Left lung (tissue), 10 donors: Measurements from ENCODE around the gene NEGR1. TPM values are rescaled to one million over a fixed set of nuclear protein-coding genes. Genes with fewer than 3 reads are reported as not detected.

ENCODE experiments used
- ATAC-seq: fragments of 200-7000 bp; cut with Tn5 transposase; one replicate; pipeline ENCODE4 v1.9.1; 2020; ENCODE audit warnings: moderate library complexity
- DNase-seq, 4 donors: peaks; one replicate each; pipeline ENCODE4 v3.0.0-alpha.2; 2013 to 2020
- H3K27ac ChIP-seq, 2 donors: fragments of 200-600 bp; sonication (generic) in 1 of 2; one replicate each; pipeline versions ENCODE4 v1.5.0 to v1.8.0; 2020 to 2021
- H3K27me3 ChIP-seq, 2 donors: fragments of 200-600 bp; sonication (generic) in 1 of 2; one replicate each; pipeline versions ENCODE4 v1.5.0 to v1.8.0; 2020 to 2021
- H3K36me3 ChIP-seq, 2 donors: fragments of 200-600 bp; sonication (generic) in 1 of 2; one replicate each; pipeline versions ENCODE4 v1.5.0 to v1.8.0; 2020 to 2021
- H3K4me1 ChIP-seq, 2 donors: fragments of 200-600 bp; one replicate each; pipeline ENCODE4 v1.8.0; 2021
- H3K4me3 ChIP-seq, 2 donors: fragments of 200-600 bp; sonication (generic) in 1 of 2; one replicate each; pipeline versions ENCODE4 v1.5.0 to v1.8.0; 2020 to 2021; ENCODE audit warnings: mild to moderate bottlenecking in 1 of 2
- H3K9me3 ChIP-seq, 2 donors: fragments of 200-600 bp; sonication (generic) in 1 of 2; one replicate each; pipeline versions ENCODE4 v1.5.0 to v1.8.0; 2020 to 2021
- intact Hi-C, 2 donors: fragments of 100-400 bp; cut with DNase I; formaldehyde crosslinking; loops; one replicate each; pipeline versions ENCODE4 v1.11.2 to v1.14.2; 2022
- polyA plus RNA-seq, 6 donors: library from polyadenylated mRNA; unstranded; fragments of 120-200 nt; gene quantifications; one replicate each; pipeline ENCODE4 v1.2.1, GENCODE V29; 2013; ENCODE audit not compliant: insufficient read length in 6 of 6
- total RNA-seq, 2 donors: library from RNA; stranded (reverse); fragmentation: NEBNext Ultra II Directional; extraction: Animal tissue kit (Norgen Biotek cat#: 25700); gene quantifications; one replicate each; pipeline ENCODE4 v1.2.1, GENCODE V29; 2021
- TF ChIP-seq, protein P1 (sequence below), 2 donors: fragments of 200-600 bp; sonication (generic) in 1 of 2; IDR thresholded peaks; one replicate each; pipeline versions ENCODE4 v1.5.0 to v1.8.0; 2021; ENCODE audit warnings: antibody characterized with exemption in 2 of 2
- donor health status: DM: no; HTN: yes; CAD: no.
- donor health status: DM: no; HTN: no; CAD: no.

Gene NEGR1
- total and polyA plus RNA-seq, 8 donors: 2.4 to 5.7 (median 3.5) TPM

- ATAC-seq (no peak), DNase-seq (no peak)
- TF ChIP-seq, protein P1, sequence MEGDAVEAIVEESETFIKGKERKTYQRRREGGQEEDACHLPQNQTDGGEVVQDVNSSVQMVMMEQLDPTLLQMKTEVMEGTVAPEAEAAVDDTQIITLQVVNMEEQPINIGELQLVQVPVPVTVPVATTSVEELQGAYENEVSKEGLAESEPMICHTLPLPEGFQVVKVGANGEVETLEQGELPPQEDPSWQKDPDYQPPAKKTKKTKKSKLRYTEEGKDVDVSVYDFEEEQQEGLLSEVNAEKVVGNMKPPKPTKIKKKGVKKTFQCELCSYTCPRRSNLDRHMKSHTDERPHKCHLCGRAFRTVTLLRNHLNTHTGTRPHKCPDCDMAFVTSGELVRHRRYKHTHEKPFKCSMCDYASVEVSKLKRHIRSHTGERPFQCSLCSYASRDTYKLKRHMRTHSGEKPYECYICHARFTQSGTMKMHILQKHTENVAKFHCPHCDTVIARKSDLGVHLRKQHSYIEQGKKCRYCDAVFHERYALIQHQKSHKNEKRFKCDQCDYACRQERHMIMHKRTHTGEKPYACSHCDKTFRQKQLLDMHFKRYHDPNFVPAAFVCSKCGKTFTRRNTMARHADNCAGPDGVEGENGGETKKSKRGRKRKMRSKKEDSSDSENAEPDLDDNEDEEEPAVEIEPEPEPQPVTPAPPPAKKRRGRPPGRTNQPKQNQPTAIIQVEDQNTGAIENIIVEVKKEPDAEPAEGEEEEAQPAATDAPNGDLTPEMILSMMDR (IDR thresholded peaks at IDR 0.05): no peak
- H3K4me1 ChIP-seq: no peaks in the 10 kb centered on the region
- H3K4me3 ChIP-seq: no peak overlapping the region
- H3K27me3 ChIP-seq: no peaks in the 10 kb centered on the region
- no peaks in the 10 kb centered on the region for H3K36me3 ChIP-seq
- no peak overlapping the region for H3K27ac ChIP-seq
- no peaks in the 10 kb centered on the region for H3K9me3 ChIP-seq
- intact Hi-C loops: no loop called here
Measured at GRCh38 chr1:71448444-71448843, 833.9 kb downstream of the NEGR1 start.

- Histone ChIP-seq H3K27me3 (no peaks in the 10 kb centered on the region), H3K9me3 (no peaks in the 10 kb centered on the region), H3K4me3 (no peak overlapping the region), H3K27ac (no peak overlapping the region), H3K36me3 (no peaks in the 10 kb centered on the region), H3K4me1 (no peaks in the 10 kb centered on the region)
- intact Hi-C loops: no loop called here
- TF ChIP-seq, protein P1 (IDR thresholded peaks at IDR 0.05): no peak
- DNase-seq (peak in 1 of 4 donors; percentile 17), ATAC-seq (no peak)
Measured at GRCh38 chr1:71438626-71439025, 843.7 kb downstream of the NEGR1 start.

DNA sequence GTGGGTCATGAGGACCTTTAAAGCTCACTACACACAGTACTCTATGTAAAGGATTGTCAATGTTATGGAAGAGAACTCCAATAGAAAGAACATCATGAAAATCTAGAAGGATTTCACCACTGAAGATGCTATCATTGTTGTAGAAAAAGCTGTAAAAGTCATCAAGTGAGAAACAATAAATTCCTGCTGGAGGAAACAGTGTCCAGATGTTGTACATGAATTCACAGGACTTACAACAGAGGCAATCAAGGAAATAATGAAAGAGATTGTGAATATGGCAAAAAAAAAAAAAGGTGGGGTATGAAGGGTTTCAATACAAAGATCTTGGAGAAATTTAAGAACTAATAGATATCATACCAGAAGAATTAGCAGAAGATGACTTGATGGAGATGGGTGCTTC lies 846.4 kb downstream of the NEGR1 start:
- Histone ChIP-seq H3K4me3 (no peak overlapping the region), H3K27me3 (no peaks in the 10 kb centered on the region), H3K27ac (no peak overlapping the region), H3K9me3 (no peaks in the 10 kb centered on the region), H3K36me3 (no peaks in the 10 kb centered on the region), H3K4me1 (no peaks in the 10 kb centered on the region)
- TF ChIP-seq, protein P1 (IDR thresholded peaks at IDR 0.05): no peak
- intact Hi-C loops: no loop called here
- ATAC-seq (no peak), DNase-seq (peak in 1 of 4 donors; percentile 39)

DNA sequence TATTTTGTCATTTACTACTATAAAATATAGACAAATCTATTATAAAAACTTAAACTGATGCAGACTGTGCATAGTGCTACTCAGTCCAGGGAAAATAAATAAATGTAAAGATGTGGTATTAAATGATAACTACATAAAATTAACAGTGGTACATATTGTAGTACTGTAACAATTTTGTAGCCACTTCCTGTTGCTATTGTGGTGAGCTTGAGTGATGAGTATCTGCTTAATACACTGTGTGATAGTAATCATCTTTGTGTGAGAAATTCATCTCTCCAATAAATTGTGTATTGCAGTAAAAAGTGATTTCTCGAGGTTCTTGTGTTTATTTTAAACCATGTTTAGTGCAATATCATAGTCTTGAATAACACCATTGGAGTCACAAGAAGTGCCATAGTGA lies 848.1 kb downstream of the NEGR1 start:
- H3K4me3 ChIP-seq: no peak overlapping the region
- no peak for ATAC-seq
- no peak for DNase-seq
- H3K36me3 ChIP-seq: no peaks in the 10 kb centered on the region
- no peaks in the 10 kb centered on the region for H3K4me1 ChIP-seq
- intact Hi-C loops: no loop called here
- no peaks in the 10 kb centered on the region for H3K27me3 ChIP-seq
- H3K9me3 ChIP-seq: no peaks in the 10 kb centered on the region
- H3K27ac ChIP-seq: no peak overlapping the region
- TF ChIP-seq, protein P1 (IDR thresholded peaks at IDR 0.05): no peak

GRCh38 chr1:71428029-71428428 lies 854.3 kb downstream of the NEGR1 start:
- ATAC-seq: no peak
- no peaks in the 10 kb centered on the region for H3K27me3 ChIP-seq
- intact Hi-C loops: no loop called here

More at GRCh38 chr1:71428029-71428428, 854.3 kb downstream of the NEGR1 start:
- H3K9me3 ChIP-seq: no peaks in the 10 kb centered on the region
- no peak overlapping the region for H3K27ac ChIP-seq
- H3K36me3 ChIP-seq: no peaks in the 10 kb centered on the region
- DNase-seq: no peak
- no peaks in the 10 kb centered on the region for H3K4me1 ChIP-seq
- TF ChIP-seq, protein P1 (IDR thresholded peaks at IDR 0.05): no peak
- no peak overlapping the region for H3K4me3 ChIP-seq
